IMR-90 (cell line): ENCODE measurements around the gene MACO1. TPM values are rescaled to one million over a fixed set of nuclear protein-coding genes. Genes with fewer than 3 reads are reported as not detected.
"Not testable (repeated sequence)": the region's sequence is repeated elsewhere in the genome, so short reads cannot be mapped to it uniquely, and the experiment has no call there.

ENCODE experiments used
- ATAC-seq: fragments of 200-7000 bp; cut with Tn5 transposase; 2 replicates; pipeline ENCODE4 v1.9.1; 2020; ENCODE audit warnings: low read depth, mild to moderate bottlenecking, moderate library complexity
- BruUV-seq: library from RNA; stranded (reverse); fragments of 400-500 nt; replicated peaks from 2 replicates; lab custom pipeline; 2021; lab: Mats Ljungman, UMichigan
- CTCF ChIA-PET: fragments of 300-600 bp; formaldehyde crosslinking; extraction: SDS; loops from one replicate; lab custom pipeline; 2021; ENCODE audit warnings: antibody characterized with exemption; lab: Yijun Ruan, JAX
- POLR2A ChIA-PET: fragments of 300-600 bp; sonication (Branson Sonifier 250); formaldehyde crosslinking; loops from one replicate; lab custom pipeline; 2022; ENCODE audit warnings: antibody characterized with exemption; ENCODE audit not compliant: unreplicated experiment; lab: Charles Lee
- DNase-seq: peaks from one replicate; pipeline ENCODE4 v3.0.0; 2013
- H2AFZ ChIP-seq: replicated peaks from 2 replicates; pipeline ENCODE3; 2013; ENCODE audit warnings: low read length, mild to moderate bottlenecking; ENCODE audit not compliant: poor library complexity
- H2AK5ac ChIP-seq: 2 replicates; pipeline ENCODE4 v1.6.1; 2013; ENCODE audit warnings: low read depth, low read length, inconsistent platforms
- H2AK9ac ChIP-seq: replicated peaks from 2 replicates; pipeline ENCODE3; 2013; ENCODE audit warnings: mild to moderate bottlenecking, low read depth, low read length, moderate library complexity; ENCODE audit not compliant: poor library complexity
- H2BK120ac ChIP-seq: 2 replicates; pipeline ENCODE4 v1.6.1; 2013; ENCODE audit warnings: low read depth, low read length, inconsistent platforms
- H2BK15ac ChIP-seq: 3 replicates; pipeline ENCODE4 v1.6.1; 2013; ENCODE audit warnings: low read depth, low read length, inconsistent platforms
- H2BK20ac ChIP-seq: 2 replicates; pipeline ENCODE4 v1.6.1; 2013; ENCODE audit warnings: low read depth, mild to moderate bottlenecking, inconsistent platforms, low read length, moderate library complexity
- H2BK5ac ChIP-seq: 2 replicates; pipeline ENCODE4 v1.6.1; 2013; ENCODE audit warnings: mild to moderate bottlenecking, low read depth, low read length, inconsistent platforms; ENCODE audit not compliant: poor library complexity, severe bottlenecking
- H3K14ac ChIP-seq: replicated peaks from 2 replicates; pipeline ENCODE4 v1.6.1; 2013; ENCODE audit warnings: low read depth, low read length, inconsistent platforms
- H3K18ac ChIP-seq: 2 replicates; pipeline ENCODE4 v1.6.1; 2013; ENCODE audit warnings: low read depth, low read length, control low read depth
- H3K23ac ChIP-seq: 2 replicates; pipeline ENCODE4 v1.6.1; 2013; ENCODE audit warnings: low read depth, low read length, inconsistent platforms
- H3K27ac ChIP-seq: 2 replicates; pipeline ENCODE4 v1.5.1; 2013; ENCODE audit warnings: mild to moderate bottlenecking, control low read depth, low read length; ENCODE audit not compliant: insufficient read depth
- H3K27me3 ChIP-seq: 2 replicates; pipeline ENCODE4 v1.6.1; 2013; ENCODE audit warnings: low read length; ENCODE audit not compliant: control insufficient read depth, insufficient read depth
- H3K36me3 ChIP-seq: 2 replicates; pipeline ENCODE4 v1.6.1; 2013; ENCODE audit warnings: low read length, mixed read lengths; ENCODE audit not compliant: control insufficient read depth, insufficient read depth
- H3K4ac ChIP-seq: 2 replicates; pipeline ENCODE4 v1.6.1; 2013; ENCODE audit warnings: low read depth, low read length, inconsistent platforms
- H3K4me1 ChIP-seq: 2 replicates; pipeline ENCODE4 v1.6.1; 2013; ENCODE audit warnings: low read length, mixed read lengths; ENCODE audit not compliant: control insufficient read depth, insufficient read depth
- H3K4me2 ChIP-seq: 2 replicates; pipeline ENCODE4 v1.6.1; 2013; ENCODE audit warnings: low read depth, mild to moderate bottlenecking, control low read depth, low read length, moderate library complexity
- H3K4me3 ChIP-seq: 2 replicates; pipeline ENCODE4 v1.5.1; 2013; ENCODE audit warnings: low read depth, mild to moderate bottlenecking, control low read depth, low read length, moderate library complexity; ENCODE audit not compliant: insufficient read depth
- H3K56ac ChIP-seq: 2 replicates; pipeline ENCODE4 v1.6.1; 2013; ENCODE audit warnings: low read length, inconsistent platforms; ENCODE audit not compliant: insufficient read depth; ENCODE audit errors: extremely low read depth
- H3K79me1 ChIP-seq, 2 experiments: 2 replicates each; pipeline ENCODE4 v1.6.1; 2013; ENCODE audit warnings: low read length in 2 of 2, inconsistent platforms in 1 of 2, low read depth in 1 of 2
- H3K9ac ChIP-seq: 2 replicates; pipeline ENCODE4 v1.6.1; 2013; ENCODE audit warnings: low read depth, low read length, control low read depth
- H3K9me1 ChIP-seq: 2 replicates; pipeline ENCODE4 v1.6.1; 2013; ENCODE audit warnings: low read length, inconsistent platforms; ENCODE audit not compliant: insufficient read depth
- H3K9me3 ChIP-seq: 2 replicates; pipeline ENCODE4 v1.6.1; 2013; ENCODE audit warnings: low read length; ENCODE audit not compliant: control insufficient read depth, insufficient read depth
- H4K20me1 ChIP-seq: 2 replicates; pipeline ENCODE4 v1.6.1; 2013; ENCODE audit warnings: low read length, inconsistent platforms; ENCODE audit not compliant: insufficient read depth
- H4K5ac ChIP-seq: 2 replicates; pipeline ENCODE4 v1.6.1; 2013; ENCODE audit warnings: mild to moderate bottlenecking, low read depth, low read length, control low read depth
- H4K8ac ChIP-seq, 2 experiments: 2 replicates each; pipeline ENCODE4 v1.6.1; 2013; ENCODE audit warnings: low read depth in 2 of 2, low read length in 2 of 2, control low read depth in 1 of 2, inconsistent platforms in 1 of 2
- H4K91ac ChIP-seq: 2 replicates; pipeline ENCODE4 v1.6.1; 2013; ENCODE audit warnings: low read depth, low read length, inconsistent platforms; ENCODE audit not compliant: insufficient read depth
- WGBS, 2 experiments: methylation state at CpG; one replicate each; pipeline versions ENCODE4 v1.1.5 to v1.1.7; 2013; ENCODE audit warnings: missing lambda C conversion rate in 2 of 2; ENCODE audit not compliant: insufficient read length in 1 of 2; ENCODE audit errors: extremely low coverage in 2 of 2; 5-methylcytosine and 5-hydroxymethylcytosine counted together
- dilution Hi-C: fragments of 300-500 bp; cut with HindIII; formaldehyde crosslinking; loops from one replicate; pipeline ENCODE4 v1.14.3; 2018; ENCODE audit warnings: low sequenced_read_pairs; ENCODE audit not compliant: unreplicated experiment
- in situ Hi-C: fragments of 300-500 bp; cut with MboI; formaldehyde crosslinking; loops from 3 replicates; pipeline ENCODE4 v1.14.3; 2019; ENCODE audit warnings: low sequenced_read_pairs, inconsistent platforms, mixed read lengths
- intact Hi-C: fragments of 100-400 bp; cut with micrococcal nuclease; formaldehyde crosslinking; loops from 2 replicates; pipeline ENCODE4 v1.10.0; 2022
- polyA plus RNA-seq, 3 experiments: library from polyadenylated mRNA; depleted of rRNA; stranded (reverse); fragments of >200 nt; gene quantifications; 2 replicates each; pipeline ENCODE4 v1.2.3, GENCODE V29; 2012; ENCODE audit warnings: low replicate concordance in 1 of 3
- total RNA-seq: library from RNA; depleted of rRNA; stranded (reverse); fragments of >200 nt; gene quantifications from 2 replicates; pipeline ENCODE4 v1.2.3, GENCODE V29; 2012

Gene MACO1
- total and polyA plus RNA-seq, 2 of the 4 experiments (the other 2 are of a cell fraction), result 6.8 to 12.7 TPM

GRCh38 chr1:25414157-25414556, 16.5 kb upstream of the MACO1 start:
- H4K5ac ChIP-seq, H2AK9ac ChIP-seq, H3K14ac ChIP-seq, H2BK15ac ChIP-seq, POLR2A ChIA-PET, H4K91ac ChIP-seq, H3K9ac ChIP-seq, H4K8ac ChIP-seq, DNase-seq, H2BK20ac ChIP-seq, H3K27me3 ChIP-seq, H2BK120ac ChIP-seq, BruUV-seq, H3K4me2 ChIP-seq, H3K9me1 ChIP-seq, H3K36me3 ChIP-seq, H4K20me1 ChIP-seq, ATAC-seq, H3K27ac ChIP-seq, H3K56ac ChIP-seq, H2AK5ac ChIP-seq, CTCF ChIA-PET, H3K18ac ChIP-seq, H2AFZ ChIP-seq, intact Hi-C loops, dilution Hi-C loops, H3K4me3 ChIP-seq, H3K23ac ChIP-seq, H3K4ac ChIP-seq, H3K4me1 ChIP-seq, H2BK5ac ChIP-seq, H3K79me1 ChIP-seq, H3K9me3 ChIP-seq: not testable (repeated sequence)
- in situ Hi-C loops, result loop anchor here (25.0 kb wide), 2 partner anchors 98 to 398 kb away; partner anchors contain the start of genes MTFR1L and SELENON
- WGBS, 2 experiments, result no CpG with 5 or more reads among the region's 6 CpGs

- H2BK5ac ChIP-seq, H3K14ac ChIP-seq, H3K27ac ChIP-seq, H2AFZ ChIP-seq, H3K4me3 ChIP-seq, H3K56ac ChIP-seq, H3K27me3 ChIP-seq, H2AK5ac ChIP-seq, H3K18ac ChIP-seq, H2AK9ac ChIP-seq, BruUV-seq, H3K36me3 ChIP-seq, H3K9ac ChIP-seq, H2BK20ac ChIP-seq, H3K9me1 ChIP-seq, H2BK15ac ChIP-seq, ATAC-seq, H4K8ac ChIP-seq, H2BK120ac ChIP-seq, H4K20me1 ChIP-seq, H4K5ac ChIP-seq, H3K4ac ChIP-seq, H3K79me1 ChIP-seq, CTCF ChIA-PET, H3K4me2 ChIP-seq, dilution Hi-C loops, H3K9me3 ChIP-seq, H3K4me1 ChIP-seq, H3K23ac ChIP-seq, DNase-seq, intact Hi-C loops, POLR2A ChIA-PET, H4K91ac ChIP-seq: not testable (repeated sequence)
- in situ Hi-C loops, result loop anchor here (25.0 kb wide), 2 partner anchors 98 to 398 kb away; partner anchors contain the start of genes MTFR1L and SELENON
- WGBS, 2 experiments, result no CpG with 5 or more reads among the region's 1 CpG
Observed at GRCh38 chr1:25414578-25414977, 16.1 kb upstream of the MACO1 start.
